HG02678 (cell line): ENCODE results near the gene AFF2.
"Not testable (repeated sequence)": the region's sequence is repeated elsewhere in the genome, so short reads cannot be mapped to it uniquely, and the experiment has no call there.

Source experiments
- ATAC-seq: cut with Tn5 transposase; IDR thresholded peaks from one replicate; pipeline ENCODE4 v1.9.1; 2021; ENCODE audit warnings: mild to moderate bottlenecking, moderate library complexity; ENCODE audit not compliant: unreplicated experiment

AFF2 gene

DNA sequence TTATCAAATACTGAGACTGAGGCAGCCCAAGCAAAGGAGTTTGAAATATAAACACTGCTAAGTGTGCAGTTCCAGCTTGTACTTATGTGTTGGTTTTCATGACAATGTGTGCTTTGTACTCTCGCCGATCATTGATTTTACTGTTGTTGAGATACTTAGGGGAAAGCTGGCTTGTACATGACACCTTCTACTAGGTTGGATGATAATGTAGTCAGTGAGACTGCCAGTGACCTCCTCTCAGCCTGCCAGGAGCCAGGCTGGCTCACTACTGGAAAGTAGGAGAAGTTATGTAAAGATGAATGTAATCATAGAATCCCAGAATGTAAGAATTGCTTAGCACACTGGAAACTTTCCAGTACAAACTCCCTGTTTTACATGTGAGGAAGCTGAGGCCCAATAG is 132.0 kb downstream of the AFF2 start:
- no peak for ATAC-seq

- ATAC-seq: no peak
Measured at GRCh38 chrX:148633218-148633908, 132.9 kb downstream of the AFF2 start.

DNA sequence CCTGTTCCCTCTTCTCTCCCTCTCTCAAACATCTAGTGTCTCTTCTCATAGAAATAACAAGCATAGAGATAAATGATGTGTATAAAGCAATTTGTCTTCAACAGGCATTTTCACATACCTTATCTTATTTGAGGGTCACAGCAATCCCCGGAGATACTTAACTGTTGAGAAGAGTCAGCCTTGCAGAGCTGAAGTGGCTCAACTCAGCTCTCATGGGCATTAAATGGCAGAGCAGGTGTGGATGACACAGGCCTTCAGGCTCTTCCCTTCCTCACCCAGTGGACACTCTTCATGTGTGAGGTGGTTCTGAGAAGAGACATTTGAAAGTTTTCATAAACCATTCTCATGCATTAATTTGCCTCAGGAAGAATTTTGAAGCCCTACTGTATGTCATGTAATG is 134.2 kb downstream of the AFF2 start:
- ATAC-seq: no peak

GRCh38 chrX:148643460-148643859 is 143.0 kb downstream of the AFF2 start:
- no peak for ATAC-seq

DNA sequence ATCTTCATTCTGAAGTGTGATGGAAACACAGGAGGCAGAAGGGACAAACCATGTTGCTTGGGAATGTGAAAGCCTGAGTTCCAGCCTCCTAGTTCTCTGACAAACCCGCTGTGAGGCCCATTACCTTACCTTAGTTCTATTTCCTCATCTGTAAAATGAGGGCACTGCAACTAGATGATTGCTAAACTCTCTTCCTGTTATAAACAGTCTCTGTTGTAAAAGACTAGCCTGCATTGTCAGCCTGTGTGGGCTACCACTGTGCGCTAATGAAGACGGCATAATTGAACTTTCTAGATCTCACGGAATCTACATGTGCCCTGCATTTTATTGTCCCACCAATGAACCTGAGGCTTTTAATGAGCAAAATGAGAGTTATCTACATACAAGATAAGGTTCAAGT is 147.2 kb downstream of the AFF2 start:
- no peak for ATAC-seq

DNA sequence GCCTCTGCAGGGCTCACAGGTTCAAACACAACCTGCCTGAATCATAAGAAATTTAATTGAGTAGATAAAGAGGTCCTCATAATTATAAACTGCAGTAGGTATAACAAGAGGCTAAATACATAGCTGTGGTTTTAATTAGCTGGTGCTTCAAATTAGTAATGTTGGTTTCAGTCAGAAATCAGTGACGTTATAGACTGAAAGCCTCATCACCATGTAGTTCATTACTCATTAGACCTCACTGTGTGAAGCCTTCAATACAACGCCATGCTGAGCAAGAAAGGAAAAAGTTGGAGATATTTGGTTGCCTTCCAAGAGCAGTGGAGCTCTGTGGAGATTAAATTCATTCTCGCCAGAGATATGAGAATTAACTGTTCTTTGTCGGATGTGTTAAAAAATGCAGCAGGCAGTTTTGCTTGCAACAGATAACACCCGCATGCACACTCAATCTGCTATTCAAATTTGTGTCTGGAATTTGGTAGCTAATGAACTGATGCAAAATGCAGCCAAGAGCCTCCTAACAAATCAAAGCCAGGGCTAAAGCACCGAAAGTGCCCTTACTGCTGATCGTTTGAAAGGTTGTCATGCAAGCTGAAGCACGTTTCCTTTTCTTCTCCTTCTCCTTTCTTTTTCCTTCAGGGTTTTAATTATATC is 148.9 kb downstream of the AFF2 start:
- no peak for ATAC-seq

DNA sequence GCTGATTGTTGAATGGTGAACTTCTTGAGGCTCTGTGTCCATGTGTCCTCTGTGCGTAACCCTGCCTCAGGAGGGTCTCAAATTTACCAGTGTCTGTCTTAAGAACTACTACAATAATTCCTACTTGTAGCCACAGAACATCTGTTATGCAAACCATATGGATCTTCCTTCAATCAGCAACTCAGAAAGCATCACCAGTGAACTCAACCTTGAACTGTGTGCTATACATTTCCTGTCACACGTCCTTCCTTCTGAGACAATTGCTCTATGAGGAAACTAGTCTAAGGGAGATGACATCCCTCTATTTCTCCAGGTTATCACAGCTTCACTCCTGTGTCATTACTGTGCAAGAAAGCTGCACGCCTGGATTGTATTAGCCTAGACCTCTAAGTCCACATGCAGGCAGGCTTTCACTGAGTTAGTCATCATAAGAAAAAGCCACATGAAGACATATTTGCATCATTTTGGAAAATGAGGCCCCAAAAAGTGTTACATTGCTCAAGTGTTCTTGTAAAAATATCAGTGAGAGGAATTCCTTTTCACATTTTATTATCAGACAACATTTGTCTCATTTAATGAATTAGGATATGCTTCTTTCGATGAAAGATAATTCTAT is 157.8 kb downstream of the AFF2 start:
- no peak for ATAC-seq

GRCh38 chrX:148659481-148659880 is 159.1 kb downstream of the AFF2 start:
- ATAC-seq: no peak

- ATAC-seq: no peak
Measured at GRCh38 chrX:148661035-148661434, 160.6 kb downstream of the AFF2 start.

DNA sequence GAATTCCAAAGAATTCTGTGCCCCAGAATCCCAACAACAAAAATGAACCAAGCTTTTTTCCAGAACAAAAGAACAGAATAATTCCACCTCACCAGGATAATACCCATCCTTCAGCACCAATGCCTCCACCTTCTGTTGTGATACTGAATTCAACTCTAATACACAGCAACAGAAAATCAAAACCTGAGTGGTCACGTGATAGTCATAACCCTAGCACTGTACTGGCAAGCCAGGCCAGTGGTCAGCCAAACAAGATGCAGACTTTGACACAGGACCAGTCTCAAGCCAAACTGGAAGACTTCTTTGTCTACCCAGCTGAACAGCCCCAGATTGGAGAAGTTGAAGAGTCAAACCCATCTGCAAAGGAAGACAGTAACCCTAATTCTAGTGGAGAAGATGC is 161.6 kb downstream of the AFF2 start:
- ATAC-seq: no peak

DNA sequence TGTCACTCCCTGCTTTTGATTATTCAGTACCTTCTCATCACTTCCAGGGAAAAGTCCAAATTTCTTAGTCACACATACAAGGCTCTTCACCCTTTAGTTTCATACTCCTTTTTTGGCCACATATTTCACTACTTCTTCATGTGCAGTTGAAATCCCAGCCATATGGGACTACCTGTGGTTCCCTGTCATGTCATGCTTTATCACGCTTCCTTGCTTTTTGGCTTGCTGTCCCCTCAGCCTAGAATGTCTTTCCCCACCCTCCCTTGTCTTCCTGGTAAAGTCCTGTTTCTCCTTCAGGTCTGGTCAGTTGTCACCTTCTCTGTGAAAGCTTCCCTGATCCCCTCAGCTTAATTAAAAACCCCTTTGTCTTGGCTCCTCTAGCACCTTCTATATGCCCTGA is 163.8 kb downstream of the AFF2 start:
- ATAC-seq: no peak

GRCh38 chrX:148664995-148665394 is 164.6 kb downstream of the AFF2 start:
- no peak for ATAC-seq

DNA sequence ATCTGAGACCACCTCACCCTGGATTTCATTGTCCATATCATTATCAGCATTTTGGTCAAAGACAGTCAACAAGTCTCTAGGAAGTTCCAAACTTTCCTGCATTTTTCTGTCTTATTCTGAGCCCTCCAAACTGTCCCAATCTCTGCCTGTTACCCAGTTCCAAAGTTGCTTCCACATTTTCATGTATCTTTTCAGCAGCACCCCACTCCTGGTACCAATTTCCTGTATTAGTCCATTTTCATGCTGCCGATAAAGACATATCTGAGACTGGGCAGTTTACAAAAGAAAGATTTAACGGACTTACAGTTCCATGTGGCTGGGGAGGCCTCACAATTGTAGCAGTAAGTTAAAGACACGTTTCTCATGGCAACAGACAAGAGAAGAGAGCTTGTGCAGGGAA is 168.8 kb downstream of the AFF2 start:
- ATAC-seq: not testable (repeated sequence)

- no peak for ATAC-seq
Measured at GRCh38 chrX:148670277-148670676, 169.9 kb downstream of the AFF2 start.

- no peak for ATAC-seq
Measured at GRCh38 chrX:148672517-148672916, 172.1 kb downstream of the AFF2 start.

DNA sequence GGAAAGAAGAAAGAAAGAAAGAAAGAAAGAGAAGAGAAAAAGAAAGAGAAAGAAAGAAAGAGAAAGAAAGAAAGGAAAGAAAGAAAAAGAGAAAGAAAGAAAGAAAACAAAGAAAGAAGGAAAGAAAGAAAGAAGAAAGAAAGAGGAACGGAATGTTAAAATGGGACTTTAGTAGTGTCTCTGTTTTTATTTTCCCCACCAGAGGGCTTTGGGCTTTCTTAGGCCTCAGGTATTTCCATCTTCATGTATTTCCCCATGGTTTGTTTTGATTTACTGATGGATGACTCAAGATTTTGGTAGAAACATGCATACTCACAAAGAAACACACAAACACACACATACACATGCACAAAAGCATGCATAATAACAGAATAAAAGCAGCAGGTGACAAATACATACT is 181.2 kb downstream of the AFF2 start:
- no peak for ATAC-seq

DNA sequence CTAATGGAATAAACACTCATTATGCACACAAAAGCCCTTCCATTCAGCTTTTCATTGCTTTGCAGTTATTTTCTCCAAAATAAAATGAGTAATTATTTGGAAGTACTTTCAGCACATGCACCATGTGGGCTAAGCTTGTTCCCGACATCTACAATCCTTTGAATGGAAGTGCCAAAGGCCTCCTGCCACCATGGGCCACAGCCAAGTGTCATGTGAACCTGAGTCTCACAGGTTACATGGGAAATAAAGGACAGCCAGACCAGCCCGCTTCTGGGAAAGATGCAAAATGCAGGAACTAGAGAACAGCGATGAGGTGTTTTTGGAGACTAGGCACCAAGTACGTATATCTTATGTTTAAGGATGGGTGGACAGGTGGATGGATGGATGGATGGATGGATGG is 181.8 kb downstream of the AFF2 start:
- ATAC-seq: no peak

GRCh38 chrX:148691456-148691855 is 191.0 kb downstream of the AFF2 start:
- no peak for ATAC-seq

- ATAC-seq: no peak
Measured at GRCh38 chrX:148695255-148695654, 194.8 kb downstream of the AFF2 start.

DNA sequence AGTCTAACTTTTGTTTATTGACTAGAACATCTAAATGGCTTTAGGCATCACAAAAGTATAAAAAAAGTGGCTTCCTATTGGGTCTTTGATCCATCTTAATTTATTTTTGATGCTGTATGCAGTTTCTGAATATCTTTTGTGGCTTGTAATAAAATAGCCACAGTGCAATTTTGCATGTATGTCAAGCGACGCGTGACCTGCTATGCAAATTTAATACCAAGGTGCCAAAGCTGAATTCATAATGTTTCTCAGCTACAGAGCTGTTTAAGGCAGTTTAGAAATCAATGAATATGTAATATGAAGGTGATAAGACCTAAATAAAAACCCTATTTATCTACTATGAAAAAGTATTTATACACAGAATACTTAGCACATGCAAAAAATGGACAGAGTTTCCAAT is 197.8 kb downstream of the AFF2 start:
- no peak for ATAC-seq

- ATAC-seq: no peak
Measured at GRCh38 chrX:148700021-148700420, 199.6 kb downstream of the AFF2 start.

DNA sequence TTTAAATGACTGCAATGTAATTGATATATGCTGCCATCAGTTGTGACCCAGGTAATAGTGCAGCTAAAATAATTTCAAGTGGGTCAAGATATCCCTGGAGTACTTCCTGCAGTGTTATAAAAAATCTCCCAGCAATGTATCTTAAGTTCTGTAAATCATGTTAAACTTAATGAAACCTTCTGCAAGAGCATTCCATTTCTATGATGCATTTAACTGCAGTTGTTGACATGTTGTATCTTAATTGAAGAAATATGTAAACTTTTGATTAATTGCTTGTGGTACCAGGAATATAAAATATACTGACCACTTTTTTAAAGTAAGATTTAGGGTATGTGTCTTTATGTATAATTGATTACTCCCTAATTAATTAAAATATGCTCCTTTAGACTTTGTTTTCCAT is 213.6 kb downstream of the AFF2 start:
- ATAC-seq: no peak
